GM23248 (cell line): ENCODE measurements around the gene FAT3.

Source experiments
- EZH2 ChIP-seq: fragments of 200-600 bp; sonication (generic); IDR thresholded peaks from 2 replicates; pipeline ENCODE4 v1.6.1; 2018; ENCODE audit warnings: antibody characterized with exemption, mild to moderate bottlenecking; ENCODE audit not compliant: insufficient read depth, poor library complexity, severe bottlenecking
- EZH2phosphoT487 ChIP-seq: fragments of 200-600 bp; sonication (generic); IDR thresholded peaks from 2 replicates; pipeline ENCODE4 v1.6.1; 2018; ENCODE audit warnings: antibody characterized with exemption, moderate library complexity, mild to moderate bottlenecking, low read depth; ENCODE audit not compliant: insufficient read depth

DNA sequence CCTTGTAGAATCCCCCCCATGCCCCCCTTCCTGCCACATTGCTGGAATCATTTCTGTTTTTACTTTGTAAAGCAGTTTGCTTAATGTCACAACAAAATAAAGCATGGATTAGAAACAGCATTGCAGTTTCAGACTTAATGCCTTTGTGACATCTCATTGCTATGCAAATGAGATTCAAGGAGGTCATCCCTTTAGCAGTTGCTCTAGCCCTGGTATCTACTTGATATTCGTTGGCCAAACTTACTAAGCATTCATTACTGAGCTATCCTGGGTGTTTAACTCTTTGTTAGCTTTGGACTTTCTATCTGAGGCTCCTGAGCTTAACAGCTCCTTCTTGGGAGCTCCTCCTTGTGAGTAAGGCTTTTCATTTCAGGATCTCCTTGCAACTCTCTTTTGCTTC lies 16.3 kb downstream of the FAT3 start:
- TF ChIP-seq EZH2 (no peak), EZH2phosphoT487 (no peak)
